GM19324 (cell line): Measurements from ENCODE around the gene MYLK.
A peak's percentile ranks its signal among the peaks of the same experiment; 100 is the strongest.
"Not testable (repeated sequence)": the region's sequence is repeated elsewhere in the genome, so short reads cannot be mapped to it uniquely, and the experiment has no call there.

Experiments used
- ATAC-seq: cut with Tn5 transposase; IDR thresholded peaks from one replicate; pipeline ENCODE4 v1.9.1; 2021; ENCODE audit warnings: mild to moderate bottlenecking, moderate library complexity; ENCODE audit not compliant: unreplicated experiment, low FRiP score

The MYLK gene

GRCh38 chr3:123611082-123611481 lies 273.1 kb downstream of the MYLK start:
- no peak for ATAC-seq

- ATAC-seq: peak; percentile 69
These were observed 273.8 kb downstream of the MYLK start for GRCh38 chr3:123610331-123610730.

- no peak for ATAC-seq
These were observed 275.1 kb downstream of the MYLK start for GRCh38 chr3:123609063-123609462.

- ATAC-seq: no peak
These were observed 275.7 kb downstream of the MYLK start for GRCh38 chr3:123608263-123608937.

GRCh38 chr3:123606527-123606926 lies 277.6 kb downstream of the MYLK start:
- no peak for ATAC-seq

- ATAC-seq: no peak
These were observed 278.3 kb downstream of the MYLK start for GRCh38 chr3:123605789-123606234.

GRCh38 chr3:123603153-123603552 lies 281.0 kb downstream of the MYLK start:
- not testable (repeated sequence) for ATAC-seq

GRCh38 chr3:123602325-123602724 lies 281.8 kb downstream of the MYLK start:
- no peak for ATAC-seq

GRCh38 chr3:123600863-123601262 lies 283.3 kb downstream of the MYLK start:
- not testable (repeated sequence) for ATAC-seq

- ATAC-seq: no peak
These were observed 286.6 kb downstream of the MYLK start for GRCh38 chr3:123597561-123597960.

- ATAC-seq: no peak
These were observed 288.5 kb downstream of the MYLK start for GRCh38 chr3:123595396-123596180.

GRCh38 chr3:123593381-123593780 lies 290.8 kb downstream of the MYLK start:
- ATAC-seq: no peak

- no peak for ATAC-seq
These were observed 293.3 kb downstream of the MYLK start for GRCh38 chr3:123590685-123591450.

GRCh38 chr3:123587401-123587800 lies 296.7 kb downstream of the MYLK start:
- no peak for ATAC-seq

- no peak for ATAC-seq
These were observed 297.2 kb downstream of the MYLK start for GRCh38 chr3:123586968-123587367.

- no peak for ATAC-seq
These were observed 298.0 kb downstream of the MYLK start for GRCh38 chr3:123586131-123586530.

GRCh38 chr3:123584988-123585937 lies 298.9 kb downstream of the MYLK start, which contains the start of gene HACD2:
TSS of gene HACD2 (minus strand) at chr3:123585053. CDS start at chr3:123585027, 26 bp downstream.
- peak; percentile 94 for ATAC-seq

GRCh38 chr3:123584284-123584987 lies 299.7 kb downstream of the MYLK start:
- peak; percentile 49 for ATAC-seq

GRCh38 chr3:123583561-123583960 lies 300.6 kb downstream of the MYLK start:
- ATAC-seq: no peak
